ENCODE data around the gene MYCBP2. TPM values are rescaled to one million over a fixed set of nuclear protein-coding genes. Genes with fewer than 3 reads are reported as not detected.

Gene MYCBP2
- total RNA-seq, 1 donor from 2014 or later, result 42.2 TPM

GRCh38 chr13:77345150-77345780 is 18.4 kb upstream of the MYCBP2 start:
- peaks cover 8% of the 10 kb centered on the region for H3K27me3 ChIP-seq (ENCODE audit: low read depth)
- H3K9me3 ChIP-seq (replicated peaks), result no peaks in the 10 kb centered on the region
- DNase-seq, result no peak
- H3K36me3 ChIP-seq, result no peaks in the 10 kb centered on the region
- TF ChIP-seq CTCF (IDR thresholded peaks at IDR 0.05; ENCODE audit: borderline replicate concordance), result no peak
- H3K4me3 ChIP-seq, result no peak overlapping the region
- no peak overlapping the region for H3K27ac ChIP-seq (replicated peaks)
- intact Hi-C loops (cut with micrococcal nuclease), result no loop called here
- H3K4me1 ChIP-seq, result no peaks in the 10 kb centered on the region

DNA sequence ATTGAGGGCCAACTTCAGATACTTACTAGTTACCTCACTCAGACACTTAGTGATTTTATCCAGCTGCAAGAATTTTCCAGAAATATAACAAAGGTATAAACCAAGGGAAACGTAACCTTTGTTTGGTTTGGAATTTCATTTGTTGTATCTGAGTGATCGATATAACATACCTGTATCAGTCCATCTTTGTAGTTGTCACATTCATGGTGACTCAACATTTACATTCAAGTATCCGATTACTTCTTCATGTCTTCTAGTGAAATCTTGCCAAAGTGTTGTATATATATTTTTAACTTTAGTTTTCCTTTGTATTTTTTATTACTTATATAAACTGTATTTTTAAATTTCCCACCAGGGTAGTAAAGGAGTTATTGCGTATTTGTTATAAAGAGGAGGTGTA is 16.9 kb upstream of the MYCBP2 start:
- H3K9me3 ChIP-seq (replicated peaks), result no peaks in the 10 kb centered on the region
- intact Hi-C loops (cut with micrococcal nuclease), result no loop called here
- H3K4me3 ChIP-seq, result no peak overlapping the region
- DNase-seq, result no peak
- H3K27ac ChIP-seq (replicated peaks), result no peak overlapping the region
- no peaks in the 10 kb centered on the region for H3K4me1 ChIP-seq
- no peak for TF ChIP-seq CTCF (IDR thresholded peaks at IDR 0.05; ENCODE audit: borderline replicate concordance)
- H3K27me3 ChIP-seq (ENCODE audit: low read depth), result no peaks in the 10 kb centered on the region
- no peaks in the 10 kb centered on the region for H3K36me3 ChIP-seq

DNA sequence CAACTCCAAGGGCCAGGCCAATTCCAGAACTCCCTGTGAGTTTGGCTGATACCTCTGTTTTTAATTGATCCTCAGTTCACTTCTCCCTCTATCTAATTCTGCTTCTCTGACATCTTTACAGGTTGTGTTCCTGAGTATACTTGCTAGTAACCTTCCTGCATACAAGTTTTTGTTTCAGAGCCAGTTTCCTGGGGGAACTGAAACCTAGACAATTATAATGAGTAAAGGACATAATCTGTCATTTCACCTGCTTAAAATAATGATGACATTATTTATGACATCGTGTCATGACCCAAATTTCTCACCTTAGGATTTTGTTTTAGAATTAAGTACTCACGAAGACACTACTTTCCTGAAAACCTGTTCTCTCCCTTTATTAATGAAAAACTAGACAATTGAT is 12.5 kb upstream of the MYCBP2 start:
- no peak for DNase-seq
- Histone ChIP-seq H3K27me3 (ENCODE audit: low read depth) (peaks cover 11% of the 10 kb centered on the region), H3K27ac (replicated peaks) (no peak overlapping the region), H3K4me1 (no peaks in the 10 kb centered on the region), H3K4me3 (no peak overlapping the region), H3K36me3 (no peaks in the 10 kb centered on the region), H3K9me3 (replicated peaks) (no peaks in the 10 kb centered on the region)
- TF ChIP-seq CTCF (IDR thresholded peaks at IDR 0.05; ENCODE audit: borderline replicate concordance), result no peak
- intact Hi-C loops (cut with micrococcal nuclease), result no loop called here

GRCh38 chr13:77338961-77339401 is 12.1 kb upstream of the MYCBP2 start:
- Histone ChIP-seq H3K4me3 (no peak overlapping the region), H3K4me1 (no peaks in the 10 kb centered on the region), H3K27me3 (ENCODE audit: low read depth) (peaks cover 11% of the 10 kb centered on the region), H3K27ac (replicated peaks) (no peak overlapping the region), H3K36me3 (no peaks in the 10 kb centered on the region), H3K9me3 (replicated peaks) (no peaks in the 10 kb centered on the region)
- intact Hi-C loops (cut with micrococcal nuclease), result no loop called here
- TF ChIP-seq CTCF (IDR thresholded peaks at IDR 0.05; ENCODE audit: borderline replicate concordance), result no peak
- no peak for DNase-seq

DNA sequence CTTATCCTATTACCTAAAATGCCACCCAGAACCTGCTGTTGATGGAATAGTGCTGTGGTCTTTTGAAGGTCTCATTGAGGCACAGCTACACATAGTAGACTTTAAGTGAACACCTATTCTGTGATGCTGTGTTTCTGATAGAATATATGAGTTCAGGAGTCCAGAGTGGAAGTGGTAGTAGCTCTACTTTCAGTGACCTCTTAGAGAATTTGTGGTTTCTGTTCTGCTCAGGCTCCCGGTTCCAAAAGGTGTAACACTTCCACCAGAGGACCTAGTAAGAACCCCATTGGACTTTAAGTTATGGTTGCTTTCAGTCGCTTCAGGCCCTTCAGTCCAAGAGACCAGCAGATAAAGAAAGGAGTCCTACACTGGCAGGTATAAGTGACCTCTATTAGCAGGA is 11.4 kb upstream of the MYCBP2 start:
- Histone ChIP-seq H3K4me1 (no peaks in the 10 kb centered on the region), H3K4me3 (no peak overlapping the region), H3K27me3 (ENCODE audit: low read depth) (peaks cover 11% of the 10 kb centered on the region), H3K36me3 (no peaks in the 10 kb centered on the region), H3K27ac (replicated peaks) (no peak overlapping the region), H3K9me3 (replicated peaks) (no peaks in the 10 kb centered on the region)
- TF ChIP-seq CTCF (IDR thresholded peaks at IDR 0.05; ENCODE audit: borderline replicate concordance), result no peak
- no peak for DNase-seq
- intact Hi-C loops (cut with micrococcal nuclease), result no loop called here
